CD4-positive, alpha-beta T cell (primary cell): ENCODE data around the gene BLID. TPM values are rescaled to one million over a fixed set of nuclear protein-coding genes. Genes with fewer than 3 reads are reported as not detected.

Experiments used
- ATAC-seq: fragments of 200-7000 bp; cut with Tn5 transposase; one replicate; pipeline ENCODE4 v1.10.0; 2022; ENCODE audit warnings: mild to moderate bottlenecking; ENCODE audit not compliant: poor library complexity
- CTCF ChIA-PET: fragments of 350-600 bp; sonication (Branson Sonifier 250); formaldehyde crosslinking; loops from one replicate; lab custom pipeline; 2021; ENCODE audit warnings: antibody characterized with exemption, inconsistent platforms; lab: Charles Lee
- POLR2A ChIA-PET: fragments of 350-600 bp; sonication (Branson Sonifier 250); formaldehyde crosslinking; loops from one replicate; lab custom pipeline; 2021; ENCODE audit warnings: antibody characterized with exemption, inconsistent platforms; lab: Charles Lee
- DNase-seq, 14 experiments: peaks; one replicate each; pipeline ENCODE4 v3.0.0-alpha.2; 2013 to 2020; ENCODE audit warnings: mixed read lengths in 2 of 14
- H3K27ac ChIP-seq, 2 donors: one replicate each; pipeline versions ENCODE4 v1.5.1 to v1.7.0; 2013; ENCODE audit warnings: low read length in 2 of 2, low read depth in 1 of 2, mild to moderate bottlenecking in 1 of 2
- H3K27me3 ChIP-seq, 2 experiments: 1 replicate in 1 of 2; 2 replicates in 1 of 2; pipeline versions ENCODE4 v1.6.1 to v1.7.0; 2013; ENCODE audit warnings: low read length in 2 of 2, control low read depth in 1 of 2, mild to moderate bottlenecking in 1 of 2, moderate library complexity in 1 of 2; ENCODE audit not compliant: insufficient read depth in 2 of 2, control insufficient read depth in 1 of 2
- H3K36me3 ChIP-seq: one replicate; pipeline ENCODE4 v1.6.1; 2013; ENCODE audit warnings: low read length, control low read depth; ENCODE audit not compliant: insufficient read depth
- H3K4me1 ChIP-seq: one replicate; pipeline ENCODE4 v1.6.1; 2013; ENCODE audit warnings: low read length, control low read depth; ENCODE audit not compliant: insufficient read depth
- H3K4me3 ChIP-seq: one replicate; pipeline ENCODE4 v1.5.1; 2013; ENCODE audit warnings: mild to moderate bottlenecking, low read length, moderate library complexity
- H3K9me3 ChIP-seq, 2 experiments: 1 replicate in 1 of 2; 2 replicates in 1 of 2; pipeline versions ENCODE4 v1.6.1 to v1.7.0; 2013; ENCODE audit warnings: low read length in 2 of 2, mild to moderate bottlenecking in 2 of 2, control low read depth in 1 of 2, moderate library complexity in 1 of 2; ENCODE audit not compliant: control insufficient read depth in 1 of 2, insufficient read depth in 1 of 2
- H3K27ac Mint-ChIP-seq: one replicate; pipeline ENCODE4 v1.8.0; 2020; ENCODE audit warnings: mixed read lengths
- H3K27me3 Mint-ChIP-seq: one replicate; pipeline ENCODE4 v1.8.0; 2021; ENCODE audit warnings: mixed read lengths
- H3K36me3 Mint-ChIP-seq: one replicate; pipeline ENCODE4 v1.8.0; 2021; ENCODE audit warnings: low read depth, mixed read lengths
- H3K4me1 Mint-ChIP-seq: one replicate; pipeline ENCODE4 v1.8.0; 2021; ENCODE audit warnings: low read depth, mixed read lengths
- H3K4me3 Mint-ChIP-seq: one replicate; pipeline ENCODE4 v1.8.0; 2020; ENCODE audit warnings: mild to moderate bottlenecking, mixed read lengths
- H3K9me3 Mint-ChIP-seq: one replicate; pipeline ENCODE4 v1.8.0; 2020; ENCODE audit warnings: mixed read lengths
- CTCF ChIP-seq: fragments of 200-600 bp; IDR thresholded peaks from one replicate; pipeline ENCODE4 v1.8.0; 2022; ENCODE audit warnings: antibody characterized with exemption, mild to moderate bottlenecking
- intact Hi-C, 2 experiments: fragments of 100-400 bp; cut with DNase I in 1 of 2; cut with micrococcal nuclease in 1 of 2; formaldehyde crosslinking; loops; one replicate each; pipeline versions ENCODE4 v1.15.1 to v1.9.0; 2023 to 2025; cut with DNase I, micrococcal nuclease
- total RNA-seq, 174 experiments: library from RNA in 2 of 174; stranded (reverse) in 2 of 174; gene quantifications; one replicate each; pipeline ENCODE4 v1.2.3 and lab custom pipeline; 2021 to 2026

Gene BLID
- total RNA-seq, 2 experiments from 2014 or later, result not detected

DNA sequence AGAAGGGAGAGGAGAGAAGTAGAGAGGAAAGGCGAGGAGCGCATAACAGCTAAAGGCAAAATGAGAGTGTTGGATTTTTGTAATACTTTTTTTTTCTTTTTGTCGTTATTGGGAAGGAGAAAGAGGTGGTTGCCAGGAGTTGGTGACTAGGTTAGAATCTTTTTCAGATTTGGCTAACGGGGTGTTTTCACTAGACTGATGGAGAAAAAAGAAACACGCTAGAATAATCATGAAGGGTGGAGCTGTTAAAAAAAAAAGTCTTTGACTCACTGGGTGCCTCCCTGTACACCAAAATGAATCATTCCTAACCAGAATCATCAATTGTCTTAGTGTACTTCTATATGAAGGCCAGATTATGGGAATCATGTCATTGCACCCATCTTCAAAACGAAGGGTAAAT is 12.7 kb downstream of the BLID start:
- Histone ChIP-seq H3K4me1 (peaks cover 4% of the 10 kb centered on the region), H3K4me3 (no peak overlapping the region), H3K27ac (no peak overlapping the region), H3K9me3 (peaks cover 0 to 3% of the 10 kb centered on the region in 2 experiments), H3K27me3 (peaks cover 17 to 60% of the 10 kb centered on the region in 2 experiments), H3K36me3 (no peaks in the 10 kb centered on the region)
- ChIA-PET POLR2A (no interaction called here), CTCF (no interaction called here)
- Mint-ChIP-seq H3K9me3 (peaks cover 2% of the 10 kb centered on the region), H3K27ac (no peak overlapping the region), H3K4me3 (no peak overlapping the region), H3K4me1 (peaks cover 15% of the 10 kb centered on the region), H3K36me3 (no peaks in the 10 kb centered on the region), H3K27me3 (peaks cover 27% of the 10 kb centered on the region)
- TF ChIP-seq CTCF, result no peak
- no peak for DNase-seq
- intact Hi-C loops, result no loop called here
- no peak for ATAC-seq

- Histone ChIP-seq H3K4me1 (peaks cover 4% of the 10 kb centered on the region), H3K9me3 (peaks cover 0 to 3% of the 10 kb centered on the region in 2 experiments), H3K36me3 (no peaks in the 10 kb centered on the region), H3K4me3 (no peak overlapping the region), H3K27me3 (peaks cover 17 to 67% of the 10 kb centered on the region in 2 experiments), H3K27ac (no peak overlapping the region)
- no peak for ATAC-seq
- DNase-seq, result no peak
- no peak for TF ChIP-seq CTCF
- POLR2A ChIA-PET, result no interaction called here
- H3K9me3 Mint-ChIP-seq, result no peaks in the 10 kb centered on the region
- peaks cover 15% of the 10 kb centered on the region for H3K4me1 Mint-ChIP-seq
- no peaks in the 10 kb centered on the region for H3K36me3 Mint-ChIP-seq
- H3K27ac Mint-ChIP-seq, result no peak overlapping the region
- CTCF ChIA-PET, result no interaction called here
- peaks cover 36% of the 10 kb centered on the region for H3K27me3 Mint-ChIP-seq
- no peak overlapping the region for H3K4me3 Mint-ChIP-seq
- intact Hi-C loops, result no loop called here
These were observed 13.6 kb downstream of the BLID start for GRCh38 chr11:122102426-122102825.

DNA sequence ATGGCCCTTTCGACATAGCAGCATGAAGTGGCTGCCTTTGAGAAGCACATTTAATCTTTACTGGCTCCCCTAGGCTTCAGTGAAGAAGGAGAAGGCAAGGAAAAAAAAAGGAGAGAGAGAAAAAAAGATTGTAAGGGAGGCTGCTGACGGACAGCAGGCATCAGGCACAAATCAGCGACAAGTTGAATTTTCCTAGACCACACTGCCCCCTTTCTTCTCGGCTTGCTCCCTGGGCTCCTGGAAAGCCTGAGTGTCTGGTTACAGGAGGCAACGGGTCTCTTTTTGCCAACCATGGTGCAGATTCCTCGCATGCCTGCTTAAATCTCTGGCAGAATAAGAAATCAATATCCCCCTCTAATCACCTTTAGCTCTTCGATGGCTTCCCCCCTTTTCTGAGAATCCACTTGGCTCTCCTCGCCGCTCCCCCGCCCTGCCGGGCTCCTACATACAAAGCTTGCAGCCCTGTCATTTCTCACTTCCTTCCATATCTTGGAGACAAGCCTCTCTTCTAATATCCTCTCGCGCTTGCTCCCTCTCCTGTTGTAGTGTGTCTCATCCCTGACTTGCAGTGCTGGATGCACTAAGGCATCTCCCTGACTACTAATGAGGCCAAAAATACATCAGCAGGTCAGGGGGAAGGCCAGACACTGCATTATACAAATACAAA is 14.3 kb downstream of the BLID start:
- Histone ChIP-seq H3K9me3 (peaks cover 0 to 3% of the 10 kb centered on the region in 2 experiments), H3K4me3 (no peak overlapping the region), H3K4me1 (peaks cover 4% of the 10 kb centered on the region), H3K27me3 (peaks cover 17 to 67% of the 10 kb centered on the region in 2 experiments), H3K36me3 (no peaks in the 10 kb centered on the region), H3K27ac (no peak overlapping the region)
- ATAC-seq (no peak), DNase-seq (no peak)
- no peak for TF ChIP-seq CTCF
- Mint-ChIP-seq H3K27me3 (peaks cover 36% of the 10 kb centered on the region), H3K4me1 (peaks cover 15% of the 10 kb centered on the region), H3K9me3 (no peaks in the 10 kb centered on the region), H3K36me3 (no peaks in the 10 kb centered on the region), H3K4me3 (no peak overlapping the region), H3K27ac (no peak overlapping the region)
- POLR2A ChIA-PET, result no interaction called here
- intact Hi-C loops, result no loop called here
- CTCF ChIA-PET, result no interaction called here
